Measurements from ENCODE around the gene SLIT1.

SLIT1 gene

GRCh38 chr10:97001183-97001991 is 184.4 kb downstream of the SLIT1 start:
- no peak for TF ChIP-seq CTCF (IDR thresholded peaks at IDR 0.05; ENCODE audit: low read depth, low read length)
- Histone ChIP-seq H3K4me3 (ENCODE audit: low read depth, low read length) (no peak overlapping the region), H3K36me3 (no peaks in the 10 kb centered on the region), H3K27me3 (ENCODE audit: insufficient read depth, low read depth, severe bottlenecking) (no peaks in the 10 kb centered on the region), H3K27ac (no peak overlapping the region), H3K9me3 (ENCODE audit: severe bottlenecking) (no peaks in the 10 kb centered on the region)
- DNase-seq, result no peak

GRCh38 chr10:97000487-97001182 is 185.1 kb downstream of the SLIT1 start:
- H3K27me3 ChIP-seq (ENCODE audit: insufficient read depth, low read depth, severe bottlenecking), result no peaks in the 10 kb centered on the region
- DNase-seq, result no peak
- TF ChIP-seq CTCF (IDR thresholded peaks at IDR 0.05; ENCODE audit: low read depth, low read length), result peak; percentile 41; the same call in 1 of the 2 replicates
- H3K36me3 ChIP-seq, result no peaks in the 10 kb centered on the region
- no peaks in the 10 kb centered on the region for H3K9me3 ChIP-seq (ENCODE audit: severe bottlenecking)
- H3K27ac ChIP-seq, result no peak overlapping the region
- H3K4me3 ChIP-seq (ENCODE audit: low read depth, low read length), result no peak overlapping the region

GRCh38 chr10:96999987-97000386 is 185.8 kb downstream of the SLIT1 start:
- Histone ChIP-seq H3K4me3 (ENCODE audit: low read depth, low read length) (no peak overlapping the region), H3K36me3 (no peaks in the 10 kb centered on the region), H3K9me3 (ENCODE audit: severe bottlenecking) (no peaks in the 10 kb centered on the region), H3K27ac (no peak overlapping the region), H3K27me3 (ENCODE audit: insufficient read depth, low read depth, severe bottlenecking) (no peaks in the 10 kb centered on the region)
- TF ChIP-seq CTCF (IDR thresholded peaks at IDR 0.05; ENCODE audit: low read depth, low read length), result no peak
- no peak for DNase-seq

GRCh38 chr10:96999337-96999736 is 186.4 kb downstream of the SLIT1 start:
- Histone ChIP-seq H3K9me3 (ENCODE audit: severe bottlenecking) (no peaks in the 10 kb centered on the region), H3K36me3 (no peaks in the 10 kb centered on the region), H3K4me3 (ENCODE audit: low read depth, low read length) (no peak overlapping the region), H3K27ac (no peak overlapping the region), H3K27me3 (ENCODE audit: insufficient read depth, low read depth, severe bottlenecking) (no peaks in the 10 kb centered on the region)
- no peak for TF ChIP-seq CTCF (IDR thresholded peaks at IDR 0.05; ENCODE audit: low read depth, low read length)
- no peak for DNase-seq

- no peaks in the 10 kb centered on the region for H3K9me3 ChIP-seq (ENCODE audit: severe bottlenecking)
- H3K27me3 ChIP-seq (ENCODE audit: insufficient read depth, low read depth, severe bottlenecking), result no peaks in the 10 kb centered on the region
- H3K36me3 ChIP-seq, result no peaks in the 10 kb centered on the region
- no peak overlapping the region for H3K4me3 ChIP-seq (ENCODE audit: low read depth, low read length)
- TF ChIP-seq CTCF (IDR thresholded peaks at IDR 0.05; ENCODE audit: low read depth, low read length), result no peak
- no peak for DNase-seq
- no peak overlapping the region for H3K27ac ChIP-seq
These were observed 187.3 kb downstream of the SLIT1 start for GRCh38 chr10:96998329-96998888.

Data from WERI-Rb-1 (cell line).